GM21576 (cell line): ENCODE measurements around the gene F7.
"Not testable (repeated sequence)": the region's sequence is repeated elsewhere in the genome, so short reads cannot be mapped to it uniquely, and the experiment has no call there.

Experiments used
- ATAC-seq: cut with Tn5 transposase; IDR thresholded peaks from one replicate; pipeline ENCODE4 v1.9.1; 2021; ENCODE audit warnings: mild to moderate bottlenecking, moderate library complexity; ENCODE audit not compliant: unreplicated experiment

The F7 gene

GRCh38 chr13:113070855-113071254 lies 34.7 kb upstream of the F7 start:
- no peak for ATAC-seq

GRCh38 chr13:113072376-113072775 lies 33.2 kb upstream of the F7 start:
- ATAC-seq = no peak

- no peak for ATAC-seq
These were observed 31.6 kb upstream of the F7 start for GRCh38 chr13:113073942-113074341.

- ATAC-seq = no peak
These were observed 31.2 kb upstream of the F7 start for GRCh38 chr13:113074401-113074800.

GRCh38 chr13:113074876-113075275 lies 30.7 kb upstream of the F7 start:
- no peak for ATAC-seq

- ATAC-seq = no peak
These were observed 29.9 kb upstream of the F7 start for GRCh38 chr13:113075711-113076110.

GRCh38 chr13:113076681-113077401 lies 28.8 kb upstream of the F7 start:
- ATAC-seq = no peak

GRCh38 chr13:113077566-113077952 lies 28.0 kb upstream of the F7 start:
- no peak for ATAC-seq

GRCh38 chr13:113077953-113078901 lies 27.4 kb upstream of the F7 start:
- no peak for ATAC-seq

- no peak for ATAC-seq
These were observed 26.4 kb upstream of the F7 start for GRCh38 chr13:113078902-113079780.

GRCh38 chr13:113079781-113080080 lies 25.9 kb upstream of the F7 start:
- ATAC-seq = not testable (repeated sequence)

- ATAC-seq = no peak
These were observed 25.2 kb upstream of the F7 start for GRCh38 chr13:113080361-113080831.

- ATAC-seq = no peak
These were observed 24.6 kb upstream of the F7 start for GRCh38 chr13:113080901-113081521.

- ATAC-seq = no peak
These were observed 23.2 kb upstream of the F7 start for GRCh38 chr13:113082198-113083021.

- ATAC-seq = no peak
These were observed 22.6 kb upstream of the F7 start for GRCh38 chr13:113083022-113083373.

GRCh38 chr13:113083402-113084061 lies 22.1 kb upstream of the F7 start:
- no peak for ATAC-seq

- no peak for ATAC-seq
These were observed 21.3 kb upstream of the F7 start for GRCh38 chr13:113084094-113084942.

- ATAC-seq = no peak
These were observed 20.5 kb upstream of the F7 start for GRCh38 chr13:113084943-113085540.
